ENCODE data around the gene SEC22A. TPM values are rescaled to one million over a fixed set of nuclear protein-coding genes. Genes with fewer than 3 reads are reported as not detected.

SEC22A gene
- total RNA-seq, 1 experiment from 2014 or later = 16.2 TPM

DNA sequence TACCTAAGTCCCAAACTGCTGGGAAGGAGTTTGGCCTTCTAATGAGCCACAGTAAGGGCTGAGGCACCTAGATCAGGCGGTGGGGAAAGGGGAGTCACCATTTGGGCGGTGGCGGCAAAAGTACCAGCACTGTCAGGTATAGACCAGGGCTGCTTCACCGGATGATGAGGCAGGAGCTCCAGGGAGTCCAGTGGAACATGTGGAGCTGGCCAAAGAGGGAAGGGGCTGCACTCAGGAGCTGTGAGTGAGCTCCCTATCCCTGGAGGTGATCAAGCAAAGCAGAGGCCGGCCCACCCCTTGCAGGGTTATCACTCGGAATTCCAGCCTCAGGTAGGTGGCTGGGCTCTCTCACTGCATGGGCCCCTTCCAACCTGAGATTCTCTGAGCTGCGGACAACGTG is 108.4 kb downstream of the SEC22A start:
- no peak for DNase-seq (ENCODE audit: unreplicated experiment)
- no peaks in the 10 kb centered on the region for H3K4me1 Mint-ChIP-seq (ENCODE audit: insufficient read depth, unreplicated experiment)
- ChIA-PET CTCF (interaction anchor here (0.5 to 0.7 kb wide), 3 partner anchors 250 to 433 kb away, joined by 3 read pairs; no protein-coding TSS in a partner anchor), POLR2A (no interaction called here)
- no TSS peak for BruUV-seq (replicated peaks)
- intact Hi-C loops (cut with micrococcal nuclease) = no loop called here
- no peaks in the 10 kb centered on the region for H3K9me3 Mint-ChIP-seq (ENCODE audit: unreplicated experiment)
- no peak overlapping the region for H3K27ac Mint-ChIP-seq (ENCODE audit: low read depth, unreplicated experiment)
- H3K36me3 Mint-ChIP-seq (ENCODE audit: insufficient read depth, unreplicated experiment) = no peaks in the 10 kb centered on the region
- H3K4me3 Mint-ChIP-seq (ENCODE audit: unreplicated experiment) = no peak overlapping the region
- peaks cover 72% of the 10 kb centered on the region for H3K27me3 Mint-ChIP-seq (ENCODE audit: insufficient read depth, unreplicated experiment)
- TF ChIP-seq, protein P1, sequence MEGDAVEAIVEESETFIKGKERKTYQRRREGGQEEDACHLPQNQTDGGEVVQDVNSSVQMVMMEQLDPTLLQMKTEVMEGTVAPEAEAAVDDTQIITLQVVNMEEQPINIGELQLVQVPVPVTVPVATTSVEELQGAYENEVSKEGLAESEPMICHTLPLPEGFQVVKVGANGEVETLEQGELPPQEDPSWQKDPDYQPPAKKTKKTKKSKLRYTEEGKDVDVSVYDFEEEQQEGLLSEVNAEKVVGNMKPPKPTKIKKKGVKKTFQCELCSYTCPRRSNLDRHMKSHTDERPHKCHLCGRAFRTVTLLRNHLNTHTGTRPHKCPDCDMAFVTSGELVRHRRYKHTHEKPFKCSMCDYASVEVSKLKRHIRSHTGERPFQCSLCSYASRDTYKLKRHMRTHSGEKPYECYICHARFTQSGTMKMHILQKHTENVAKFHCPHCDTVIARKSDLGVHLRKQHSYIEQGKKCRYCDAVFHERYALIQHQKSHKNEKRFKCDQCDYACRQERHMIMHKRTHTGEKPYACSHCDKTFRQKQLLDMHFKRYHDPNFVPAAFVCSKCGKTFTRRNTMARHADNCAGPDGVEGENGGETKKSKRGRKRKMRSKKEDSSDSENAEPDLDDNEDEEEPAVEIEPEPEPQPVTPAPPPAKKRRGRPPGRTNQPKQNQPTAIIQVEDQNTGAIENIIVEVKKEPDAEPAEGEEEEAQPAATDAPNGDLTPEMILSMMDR (IDR thresholded peaks at IDR 0.05; ENCODE audit: unreplicated experiment) = no peak

- ChIA-PET CTCF (interaction anchor here (0.5 to 0.8 kb wide), 4 partner anchors 25 to 432 kb away, joined by 3 to 4 read pairs (median 3); no protein-coding TSS in a partner anchor), POLR2A (no interaction called here)
- no peaks in the 10 kb centered on the region for H3K36me3 Mint-ChIP-seq (ENCODE audit: insufficient read depth, unreplicated experiment)
- DNase-seq (ENCODE audit: unreplicated experiment) = no peak
- no peaks in the 10 kb centered on the region for H3K4me1 Mint-ChIP-seq (ENCODE audit: insufficient read depth, unreplicated experiment)
- intact Hi-C loops (cut with micrococcal nuclease) = no loop called here
- peaks cover 77% of the 10 kb centered on the region for H3K27me3 Mint-ChIP-seq (ENCODE audit: insufficient read depth, unreplicated experiment)
- no peak overlapping the region for H3K27ac Mint-ChIP-seq (ENCODE audit: low read depth, unreplicated experiment)
- no peak overlapping the region for H3K4me3 Mint-ChIP-seq (ENCODE audit: unreplicated experiment)
- TF ChIP-seq, protein P1 (IDR thresholded peaks at IDR 0.05; ENCODE audit: unreplicated experiment) = no peak
- no TSS peak for BruUV-seq (replicated peaks)
- no peaks in the 10 kb centered on the region for H3K9me3 Mint-ChIP-seq (ENCODE audit: unreplicated experiment)
Measured at GRCh38 chr3:123310741-123311140, 109.0 kb downstream of the SEC22A start.

GRCh38 chr3:123311201-123311600 is 109.5 kb downstream of the SEC22A start:
- CTCF ChIA-PET = interaction anchor here (0.8 kb wide), 1 partner anchor 25 kb away, joined by 4 read pairs; no protein-coding TSS in a partner anchor
- TF ChIP-seq, protein P1 (IDR thresholded peaks at IDR 0.05; ENCODE audit: unreplicated experiment) = no peak
- H3K9me3 Mint-ChIP-seq (ENCODE audit: unreplicated experiment) = no peaks in the 10 kb centered on the region
- H3K27ac Mint-ChIP-seq (ENCODE audit: low read depth, unreplicated experiment) = no peak overlapping the region
- intact Hi-C loops (cut with micrococcal nuclease) = no loop called here
- no peak overlapping the region for H3K4me3 Mint-ChIP-seq (ENCODE audit: unreplicated experiment)
- H3K36me3 Mint-ChIP-seq (ENCODE audit: insufficient read depth, unreplicated experiment) = no peaks in the 10 kb centered on the region
- POLR2A ChIA-PET = no interaction called here
- BruUV-seq (replicated peaks) = no TSS peak
- H3K27me3 Mint-ChIP-seq (ENCODE audit: insufficient read depth, unreplicated experiment) = peaks cover 82% of the 10 kb centered on the region
- H3K4me1 Mint-ChIP-seq (ENCODE audit: insufficient read depth, unreplicated experiment) = no peaks in the 10 kb centered on the region
- DNase-seq (ENCODE audit: unreplicated experiment) = no peak

- H3K27me3 Mint-ChIP-seq (ENCODE audit: insufficient read depth, unreplicated experiment) = peaks cover 84% of the 10 kb centered on the region
- H3K27ac Mint-ChIP-seq (ENCODE audit: low read depth, unreplicated experiment) = no peak overlapping the region
- intact Hi-C loops (cut with micrococcal nuclease) = no loop called here
- no TSS peak for BruUV-seq (replicated peaks)
- H3K9me3 Mint-ChIP-seq (ENCODE audit: unreplicated experiment) = no peaks in the 10 kb centered on the region
- H3K36me3 Mint-ChIP-seq (ENCODE audit: insufficient read depth, unreplicated experiment) = no peaks in the 10 kb centered on the region
- DNase-seq (ENCODE audit: unreplicated experiment) = no peak
- no peak overlapping the region for H3K4me3 Mint-ChIP-seq (ENCODE audit: unreplicated experiment)
- H3K4me1 Mint-ChIP-seq (ENCODE audit: insufficient read depth, unreplicated experiment) = no peaks in the 10 kb centered on the region
- ChIA-PET POLR2A (no interaction called here), CTCF (no interaction called here)
- TF ChIP-seq, protein P1 (IDR thresholded peaks at IDR 0.05; ENCODE audit: unreplicated experiment) = no peak
Measured at GRCh38 chr3:123312331-123313265, 110.9 kb downstream of the SEC22A start.
